ENCODE measurements around the gene UBL7. TPM values are rescaled to one million over a fixed set of nuclear protein-coding genes. Genes with fewer than 3 reads are reported as not detected.

Gene UBL7
- total and polyA plus RNA-seq, 10 of the 15 experiments (the other 5 are each of a cell fraction or from before 2014, with no cell fraction given) = 25.9 to 145 (median 90.1) TPM

DNA sequence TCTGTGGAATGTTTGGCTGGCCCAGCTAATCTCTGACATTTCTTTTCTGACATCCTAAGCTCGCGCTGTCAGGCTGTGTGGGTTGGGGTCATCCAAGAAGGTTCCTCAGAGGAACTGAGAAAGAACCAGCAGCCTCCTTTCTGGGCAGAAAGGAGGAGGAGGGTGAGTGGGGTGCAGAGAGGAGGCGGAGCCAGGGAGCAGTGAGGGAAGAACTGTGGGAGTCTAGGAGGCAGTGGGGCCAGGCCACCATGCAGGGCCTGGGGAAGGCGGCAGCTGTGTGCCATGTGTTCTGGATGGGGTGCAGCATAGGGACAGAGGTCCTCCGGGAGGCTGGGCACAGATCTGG, 32.5 kb downstream of the UBL7 start (continued):
- TF ChIP-seq CHD4 (IDR thresholded peaks at IDR 0.05) = no peak
- no peak for TF ChIP-seq MYB (IDR thresholded peaks at IDR 0.05; ENCODE audit: borderline replicate concordance, low read depth, low read length)
- no peak for TF ChIP-seq NRF1 (conservative IDR thresholded peaks at IDR 0.05; ENCODE audit: low read depth, low read length)
- peak; percentile 91 for TF ChIP-seq SPI1 (IDR thresholded peaks at IDR 0.05; ENCODE audit: borderline replicate concordance, insufficient read depth, low read depth, low read length)
- no peak for TF ChIP-seq ZNF622 (IDR thresholded peaks at IDR 0.05)
- no peak for TF ChIP-seq STAT1 (conservative IDR thresholded peaks at IDR 0.05)
- no peak for TF ChIP-seq SUZ12 (IDR thresholded peaks at IDR 0.05; ENCODE audit: unreplicated experiment)
- no peak for TF ChIP-seq CBX3 (IDR thresholded peaks at IDR 0.05; ENCODE audit: borderline replicate concordance, low read depth)
- no peak for TF ChIP-seq STAT3 (IDR thresholded peaks at IDR 0.05; ENCODE audit: low read depth, low read length)
- TF ChIP-seq, protein P1, sequence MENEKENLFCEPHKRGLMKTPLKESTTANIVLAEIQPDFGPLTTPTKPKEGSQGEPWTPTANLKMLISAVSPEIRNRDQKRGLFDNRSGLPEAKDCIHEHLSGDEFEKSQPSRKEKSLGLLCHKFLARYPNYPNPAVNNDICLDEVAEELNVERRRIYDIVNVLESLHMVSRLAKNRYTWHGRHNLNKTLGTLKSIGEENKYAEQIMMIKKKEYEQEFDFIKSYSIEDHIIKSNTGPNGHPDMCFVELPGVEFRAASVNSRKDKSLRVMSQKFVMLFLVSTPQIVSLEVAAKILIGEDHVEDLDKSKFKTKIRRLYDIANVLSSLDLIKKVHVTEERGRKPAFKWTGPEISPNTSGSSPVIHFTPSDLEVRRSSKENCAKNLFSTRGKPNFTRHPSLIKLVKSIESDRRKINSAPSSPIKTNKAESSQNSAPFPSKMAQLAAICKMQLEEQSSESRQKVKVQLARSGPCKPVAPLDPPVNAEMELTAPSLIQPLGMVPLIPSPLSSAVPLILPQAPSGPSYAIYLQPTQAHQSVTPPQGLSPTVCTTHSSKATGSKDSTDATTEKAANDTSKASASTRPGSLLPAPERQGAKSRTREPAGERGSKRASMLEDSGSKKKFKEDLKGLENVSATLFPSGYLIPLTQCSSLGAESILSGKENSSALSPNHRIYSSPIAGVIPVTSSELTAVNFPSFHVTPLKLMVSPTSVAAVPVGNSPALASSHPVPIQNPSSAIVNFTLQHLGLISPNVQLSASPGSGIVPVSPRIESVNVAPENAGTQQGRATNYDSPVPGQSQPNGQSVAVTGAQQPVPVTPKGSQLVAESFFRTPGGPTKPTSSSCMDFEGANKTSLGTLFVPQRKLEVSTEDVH (IDR thresholded peaks at IDR 0.05; ENCODE audit: low read depth, partially characterized antibody) = no peak
- TF ChIP-seq, protein P2, sequence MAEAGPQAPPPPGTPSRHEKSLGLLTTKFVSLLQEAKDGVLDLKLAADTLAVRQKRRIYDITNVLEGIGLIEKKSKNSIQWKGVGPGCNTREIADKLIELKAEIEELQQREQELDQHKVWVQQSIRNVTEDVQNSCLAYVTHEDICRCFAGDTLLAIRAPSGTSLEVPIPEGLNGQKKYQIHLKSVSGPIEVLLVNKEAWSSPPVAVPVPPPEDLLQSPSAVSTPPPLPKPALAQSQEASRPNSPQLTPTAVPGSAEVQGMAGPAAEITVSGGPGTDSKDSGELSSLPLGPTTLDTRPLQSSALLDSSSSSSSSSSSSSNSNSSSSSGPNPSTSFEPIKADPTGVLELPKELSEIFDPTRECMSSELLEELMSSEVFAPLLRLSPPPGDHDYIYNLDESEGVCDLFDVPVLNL (IDR thresholded peaks at IDR 0.05; ENCODE audit: low read depth, low read length) = no peak
- TF ChIP-seq TCF12 (IDR thresholded peaks at IDR 0.05; ENCODE audit: low read depth, low read length) = no peak
- TF ChIP-seq, protein P3, sequence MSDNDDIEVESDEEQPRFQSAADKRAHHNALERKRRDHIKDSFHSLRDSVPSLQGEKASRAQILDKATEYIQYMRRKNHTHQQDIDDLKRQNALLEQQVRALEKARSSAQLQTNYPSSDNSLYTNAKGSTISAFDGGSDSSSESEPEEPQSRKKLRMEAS (IDR thresholded peaks at IDR 0.05; ENCODE audit: low read depth, low read length) = 0 out of 2 replicates have a peak, but pooled peaks have one; percentile 17
- TF ChIP-seq, protein P4, sequence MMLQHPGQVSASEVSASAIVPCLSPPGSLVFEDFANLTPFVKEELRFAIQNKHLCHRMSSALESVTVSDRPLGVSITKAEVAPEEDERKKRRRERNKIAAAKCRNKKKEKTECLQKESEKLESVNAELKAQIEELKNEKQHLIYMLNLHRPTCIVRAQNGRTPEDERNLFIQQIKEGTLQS (IDR thresholded peaks at IDR 0.05; ENCODE audit: borderline replicate concordance, extremely low read depth, low read depth, low read length) = no peak
- TF ChIP-seq ZNF217 (IDR thresholded peaks at IDR 0.05) = no peak
- TF ChIP-seq ZZZ3 (IDR thresholded peaks at IDR 0.05; ENCODE audit: control insufficient read depth, insufficient read length, low read depth) = no peak
- peak; percentile 72 for TF ChIP-seq IKZF1 (conservative IDR thresholded peaks at IDR 0.05)
- no peak for TF ChIP-seq JUNB (IDR thresholded peaks at IDR 0.05)
- TF ChIP-seq IRF4 (IDR thresholded peaks at IDR 0.05; ENCODE audit: low read depth, low read length) = 0 out of 2 replicates have a peak, but pooled peaks have one; percentile 52
- TF ChIP-seq, protein P5, sequence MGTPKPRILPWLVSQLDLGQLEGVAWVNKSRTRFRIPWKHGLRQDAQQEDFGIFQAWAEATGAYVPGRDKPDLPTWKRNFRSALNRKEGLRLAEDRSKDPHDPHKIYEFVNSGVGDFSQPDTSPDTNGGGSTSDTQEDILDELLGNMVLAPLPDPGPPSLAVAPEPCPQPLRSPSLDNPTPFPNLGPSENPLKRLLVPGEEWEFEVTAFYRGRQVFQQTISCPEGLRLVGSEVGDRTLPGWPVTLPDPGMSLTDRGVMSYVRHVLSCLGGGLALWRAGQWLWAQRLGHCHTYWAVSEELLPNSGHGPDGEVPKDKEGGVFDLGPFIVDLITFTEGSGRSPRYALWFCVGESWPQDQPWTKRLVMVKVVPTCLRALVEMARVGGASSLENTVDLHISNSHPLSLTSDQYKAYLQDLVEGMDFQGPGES (IDR thresholded peaks at IDR 0.05) = no peak
- no peak for TF ChIP-seq PML (IDR thresholded peaks at IDR 0.05; ENCODE audit: low read length)
- no peak for TF ChIP-seq NFYB (IDR thresholded peaks at IDR 0.05; ENCODE audit: insufficient read depth, low read depth, low read length)
- TF ChIP-seq, protein P6, sequence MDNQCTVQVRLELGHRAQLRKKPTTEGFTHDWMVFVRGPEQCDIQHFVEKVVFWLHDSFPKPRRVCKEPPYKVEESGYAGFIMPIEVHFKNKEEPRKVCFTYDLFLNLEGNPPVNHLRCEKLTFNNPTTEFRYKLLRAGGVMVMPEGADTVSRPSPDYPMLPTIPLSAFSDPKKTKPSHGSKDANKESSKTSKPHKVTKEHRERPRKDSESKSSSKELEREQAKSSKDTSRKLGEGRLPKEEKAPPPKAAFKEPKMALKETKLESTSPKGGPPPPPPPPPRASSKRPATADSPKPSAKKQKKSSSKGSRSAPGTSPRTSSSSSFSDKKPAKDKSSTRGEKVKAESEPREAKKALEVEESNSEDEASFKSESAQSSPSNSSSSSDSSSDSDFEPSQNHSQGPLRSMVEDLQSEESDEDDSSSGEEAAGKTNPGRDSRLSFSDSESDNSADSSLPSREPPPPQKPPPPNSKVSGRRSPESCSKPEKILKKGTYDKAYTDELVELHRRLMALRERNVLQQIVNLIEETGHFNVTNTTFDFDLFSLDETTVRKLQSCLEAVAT (IDR thresholded peaks at IDR 0.05) = no peak
- no peak for TF ChIP-seq RAD21 (IDR thresholded peaks at IDR 0.05; ENCODE audit: insufficient read depth, low read depth, low read length)
- no peak for TF ChIP-seq BCL11A (IDR thresholded peaks at IDR 0.05; ENCODE audit: low read depth, low read length)
- TF ChIP-seq BRCA1 (IDR thresholded peaks at IDR 0.05; ENCODE audit: low read depth, low read length) = no peak
- TF ChIP-seq RELA (IDR thresholded peaks at IDR 0.05; ENCODE audit: borderline replicate concordance, partially characterized antibody) = no peak

All from GM12878 (cell line).